DND-41 (cell line): ENCODE measurements around the gene ARHGAP27.

Experiments
- CTCF ChIP-seq: IDR thresholded peaks from 2 replicates; pipeline ENCODE4 v1.5.1; 2012; ENCODE audit warnings: borderline replicate concordance, low read length, moderate library complexity, mild to moderate bottlenecking; ENCODE audit not compliant: poor library complexity, severe bottlenecking; ENCODE audit errors: extremely low read depth
- EZH2 ChIP-seq: IDR thresholded peaks from 3 replicates; pipeline ENCODE4 v1.6.1; 2012; ENCODE audit warnings: borderline replicate concordance, low read depth, mild to moderate bottlenecking, moderate library complexity, low read length, inconsistent platforms; ENCODE audit not compliant: severe bottlenecking

- no peak for TF ChIP-seq CTCF
- no peak for TF ChIP-seq EZH2
Observed at GRCh38 chr17:45382226-45382625, 50.4 kb downstream of the ARHGAP27 start.
